Measurements from ENCODE around the gene IRAK1BP1.

DNA sequence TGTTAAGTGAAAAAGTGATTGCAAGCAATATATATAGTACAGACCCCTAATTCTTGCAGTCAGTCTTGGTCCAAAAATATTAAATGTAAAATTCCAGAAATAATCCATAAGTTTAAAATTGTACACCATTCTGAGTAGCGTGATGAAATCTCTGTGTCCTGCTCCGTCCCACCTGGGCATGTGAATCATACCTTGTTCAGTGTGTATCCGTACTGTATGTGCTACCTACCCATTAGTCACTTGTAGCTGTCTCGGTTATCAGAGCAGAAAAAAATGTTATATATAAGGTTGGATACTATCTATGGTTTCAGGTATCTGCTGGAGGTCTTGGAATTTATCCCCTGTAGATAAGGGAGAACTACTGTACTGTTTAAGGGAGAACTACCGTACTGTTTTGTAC, 16.3 kb downstream of the IRAK1BP1 start:
- no peak for TF ChIP-seq POLR2AphosphoS5 (IDR thresholded peaks at IDR 0.05; ENCODE audit: borderline replicate concordance, low read depth, low read length)
- TF ChIP-seq EZH2 (IDR thresholded peaks at IDR 0.05) = no peak
- TF ChIP-seq FOXP2 (optimal IDR thresholded peaks at IDR 0.05; ENCODE audit: control extremely low read depth, extremely low read length, insufficient read depth) = no peak
